HG03060 (cell line): ENCODE results near the gene HAND2.

Experiments
- ATAC-seq: cut with Tn5 transposase; IDR thresholded peaks from one replicate; pipeline ENCODE4 v1.9.1; 2021; ENCODE audit warnings: low read depth, moderate number of reproducible peaks; ENCODE audit not compliant: unreplicated experiment

Gene HAND2

DNA sequence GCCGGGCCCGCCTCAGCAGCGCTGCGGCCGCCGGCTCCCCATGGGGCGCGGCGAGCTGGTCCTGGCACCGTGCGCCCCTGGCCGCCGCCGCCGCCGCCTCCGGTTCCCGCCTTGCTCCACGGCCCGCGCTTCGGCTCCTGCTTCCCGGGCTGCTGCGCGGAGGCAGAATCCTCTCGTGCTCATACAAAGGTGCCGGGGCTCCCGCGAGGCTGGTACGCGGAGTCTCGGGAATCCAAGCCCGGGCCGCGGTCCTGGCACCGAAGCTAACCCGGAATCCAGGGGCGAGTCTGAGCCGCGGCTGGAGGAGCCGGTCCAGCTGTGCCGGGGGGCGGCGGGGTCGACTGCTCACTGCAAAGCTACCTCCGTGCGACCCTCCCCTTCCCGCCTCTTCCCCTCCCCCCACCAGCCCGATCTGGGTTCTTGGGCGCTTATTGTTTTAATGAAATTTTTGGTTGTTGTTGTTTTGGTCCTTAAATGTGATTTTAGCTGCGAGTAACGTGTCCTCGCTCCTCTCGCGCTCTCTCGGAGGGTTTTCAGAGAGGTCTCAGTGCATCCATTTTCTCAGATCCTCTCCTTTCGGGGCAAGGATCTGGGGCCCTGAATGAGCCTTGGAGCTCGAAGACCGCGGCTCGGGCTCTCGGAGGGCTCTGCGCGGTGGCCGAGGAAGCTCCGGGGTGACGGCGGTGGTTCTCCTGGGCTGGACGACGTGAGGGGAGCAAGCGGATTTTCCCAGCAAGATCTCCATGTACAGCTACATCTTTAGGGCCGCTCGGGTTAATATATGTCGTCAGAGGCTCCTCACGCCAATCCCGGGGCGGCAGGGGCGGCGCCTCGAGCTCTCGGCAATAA is at the start of gene HAND2:
HAND2 (minus strand) TSS at position 753 of the 849 bp plus-strand sequence. CDS start 940 bp downstream, outside the sequence.
- ATAC-seq: no peak

DNA sequence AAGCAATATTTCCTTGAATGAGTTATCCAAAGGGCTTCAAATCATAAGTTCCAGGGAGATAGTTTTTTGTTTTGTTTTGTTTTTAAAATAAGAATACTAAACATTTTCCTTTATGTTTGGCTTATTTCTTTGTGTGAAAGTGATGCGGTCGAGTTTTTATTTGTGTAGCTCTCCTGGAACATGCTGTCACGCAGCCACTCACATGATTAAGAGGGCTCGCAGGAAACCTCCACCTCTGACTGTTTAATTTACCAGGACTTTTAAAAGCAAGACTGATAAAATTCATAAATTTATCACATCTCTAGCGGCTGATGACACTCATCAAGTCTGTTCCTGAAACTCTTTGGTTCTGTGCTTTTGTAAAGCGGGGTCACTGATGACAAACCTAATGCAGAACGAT is 48.9 kb upstream of the HAND2 start:
- no peak for ATAC-seq

DNA sequence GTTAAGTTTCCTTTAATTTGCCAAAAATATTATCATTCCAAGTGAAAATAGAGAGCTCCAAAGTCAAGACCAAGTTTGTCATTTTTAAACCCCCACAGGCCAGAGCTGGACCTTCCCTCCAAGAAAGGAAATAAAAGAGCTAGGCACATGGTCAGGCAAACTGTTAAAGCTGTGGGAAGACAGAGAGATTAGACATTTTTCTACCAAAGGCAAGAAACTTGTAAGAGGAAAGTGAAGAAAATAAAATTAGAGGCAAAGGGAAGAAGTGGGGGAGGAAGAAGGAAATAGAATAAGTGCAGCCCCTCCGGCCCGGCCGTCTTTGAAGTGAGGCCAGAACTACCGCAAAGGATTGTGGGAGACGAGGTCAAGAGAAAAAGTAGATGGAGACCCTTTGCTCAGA is 47.9 kb upstream of the HAND2 start:
- ATAC-seq: no peak

DNA sequence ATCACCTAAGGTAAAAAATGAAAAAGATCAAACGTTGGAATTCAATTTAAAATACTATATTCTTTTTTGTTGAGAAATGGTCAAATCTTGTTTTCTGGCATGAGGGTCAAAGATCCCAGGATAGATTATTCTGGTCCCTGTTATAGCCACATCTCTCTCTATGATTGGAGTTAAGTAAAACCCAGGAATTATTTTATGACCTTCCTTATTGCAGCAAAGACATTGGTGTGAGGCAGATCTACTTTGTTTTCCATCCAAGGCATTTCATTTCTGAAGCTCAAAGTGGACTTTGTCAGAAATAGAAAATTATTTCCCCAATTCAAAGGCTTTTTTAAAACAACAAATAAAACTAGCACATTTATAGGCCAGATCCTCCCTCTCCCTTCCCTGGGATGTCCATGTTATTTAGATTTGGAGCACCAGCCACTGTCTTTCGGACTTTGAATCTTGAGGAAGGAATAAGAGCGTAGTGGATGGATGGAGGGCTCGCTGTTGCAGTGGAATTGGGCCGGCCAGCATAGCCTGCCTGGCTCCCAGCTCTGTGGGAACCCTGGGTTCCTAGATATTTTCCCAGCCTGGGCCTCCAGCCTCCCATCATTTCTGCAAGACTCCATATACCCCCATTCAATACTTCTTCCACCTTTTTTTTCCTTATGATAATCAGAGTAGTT is 45.6 kb upstream of the HAND2 start:
- ATAC-seq: no peak

DNA sequence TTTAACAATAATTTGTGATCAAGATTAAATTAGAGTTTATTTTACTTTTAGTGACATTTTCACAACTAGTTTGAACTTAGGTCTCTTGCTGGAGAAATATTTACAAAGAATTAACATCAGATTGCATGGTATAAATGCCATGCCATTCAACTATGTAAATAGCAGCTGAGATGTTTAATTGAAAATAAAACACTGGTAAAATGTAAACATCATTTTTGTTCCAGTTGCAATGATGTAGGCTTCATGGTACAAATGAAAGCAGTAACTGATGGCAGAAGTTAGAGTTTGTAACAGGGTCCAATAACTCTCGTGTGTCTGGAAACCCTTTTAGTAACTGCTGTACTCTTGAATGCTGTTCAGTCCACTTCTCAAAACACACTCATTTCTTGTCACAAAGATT is 43.7 kb upstream of the HAND2 start:
- ATAC-seq: no peak

GRCh38 chr4:173573286-173573685 is 43.3 kb upstream of the HAND2 start:
- no peak for ATAC-seq

DNA sequence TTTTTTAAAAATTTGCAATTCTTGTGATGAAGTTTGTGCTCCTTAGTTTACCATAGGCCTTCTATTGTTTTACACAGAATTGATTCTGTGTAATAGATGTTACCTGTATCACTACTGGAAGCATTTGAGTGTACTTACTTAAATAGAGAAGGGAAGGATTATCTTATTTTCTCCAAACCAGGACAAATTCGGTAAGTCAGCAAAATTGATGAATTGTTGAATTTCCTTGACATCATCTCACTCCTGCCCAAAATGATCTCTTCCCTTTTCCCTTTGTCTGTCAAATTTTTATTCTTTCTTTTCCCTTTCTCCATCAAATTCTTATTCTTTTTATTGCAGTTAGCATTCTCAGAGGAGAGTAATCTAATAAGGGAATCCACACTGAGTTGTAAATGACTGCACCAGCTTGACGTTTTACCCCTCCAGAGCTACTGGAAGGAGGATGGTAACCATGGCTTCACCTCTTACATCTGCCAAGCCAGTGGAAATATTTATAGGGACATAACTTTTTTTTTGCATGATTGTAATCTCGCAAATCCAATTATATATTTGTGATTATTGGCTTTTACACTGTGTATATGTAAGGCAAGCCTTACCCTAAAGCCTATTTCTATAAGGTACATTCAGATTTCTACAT is 42.6 kb upstream of the HAND2 start:
- ATAC-seq: no peak

DNA sequence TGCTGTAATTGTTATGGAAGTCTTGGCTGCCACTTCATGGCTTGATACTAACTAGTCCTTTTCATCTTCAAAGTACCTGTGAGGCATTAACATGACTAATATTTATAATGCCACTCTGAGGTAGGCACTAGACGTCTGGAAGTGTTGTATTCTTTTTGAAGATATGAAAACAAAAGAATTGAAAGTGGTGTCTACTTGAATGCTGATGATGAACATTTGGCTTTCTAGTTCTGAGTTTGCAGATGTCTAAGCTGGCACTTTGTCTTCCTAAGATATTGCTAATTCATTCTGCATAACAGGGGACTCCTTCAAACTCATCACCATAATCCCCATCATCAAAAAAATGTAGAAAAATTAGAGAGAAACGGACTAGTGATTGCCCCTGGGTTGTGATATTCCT is 41.6 kb upstream of the HAND2 start:
- no peak for ATAC-seq

DNA sequence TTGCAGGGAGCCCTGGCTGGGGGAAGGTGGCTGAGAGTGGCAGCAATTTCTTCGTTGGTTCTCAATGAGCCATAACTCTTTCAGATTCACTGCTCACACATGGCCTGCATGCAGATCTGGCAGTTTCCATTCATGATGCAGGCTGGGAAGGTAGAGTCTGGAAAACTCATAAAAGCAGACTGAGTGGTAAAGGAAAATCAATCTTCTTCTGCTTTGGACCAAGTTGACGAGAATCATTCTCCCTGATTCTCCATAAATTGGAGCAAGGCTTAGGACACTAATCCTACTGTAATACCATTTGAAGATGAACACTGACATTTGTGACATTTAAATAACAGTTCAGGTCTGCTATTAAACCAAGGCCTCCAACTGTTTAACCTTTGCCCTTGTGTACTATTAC is 35.3 kb upstream of the HAND2 start:
- ATAC-seq: no peak

- no peak for ATAC-seq
Observed at GRCh38 chr4:173564461-173564860, 34.4 kb upstream of the HAND2 start.

DNA sequence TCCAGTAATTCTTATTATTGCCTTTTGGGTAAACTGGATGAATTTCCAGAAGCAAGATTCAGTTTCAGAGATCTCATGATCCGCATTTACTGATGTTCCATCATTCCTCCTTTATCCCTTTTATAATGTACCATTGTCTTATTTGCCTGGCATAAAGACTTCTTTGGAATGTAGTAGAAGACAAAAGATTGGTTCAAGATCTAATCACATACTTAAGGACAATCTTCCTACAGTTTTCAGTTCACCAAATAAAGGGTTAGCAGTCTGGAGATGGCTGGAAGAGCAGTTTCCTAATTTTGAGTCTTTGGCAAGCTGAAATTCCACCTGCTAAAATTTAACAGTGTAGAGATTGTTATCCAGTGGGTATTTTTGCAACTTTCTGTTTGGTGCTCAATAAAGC is 30.9 kb upstream of the HAND2 start:
- ATAC-seq: no peak

- ATAC-seq: no peak
Observed at GRCh38 chr4:173556398-173557131, 26.5 kb upstream of the HAND2 start.

DNA sequence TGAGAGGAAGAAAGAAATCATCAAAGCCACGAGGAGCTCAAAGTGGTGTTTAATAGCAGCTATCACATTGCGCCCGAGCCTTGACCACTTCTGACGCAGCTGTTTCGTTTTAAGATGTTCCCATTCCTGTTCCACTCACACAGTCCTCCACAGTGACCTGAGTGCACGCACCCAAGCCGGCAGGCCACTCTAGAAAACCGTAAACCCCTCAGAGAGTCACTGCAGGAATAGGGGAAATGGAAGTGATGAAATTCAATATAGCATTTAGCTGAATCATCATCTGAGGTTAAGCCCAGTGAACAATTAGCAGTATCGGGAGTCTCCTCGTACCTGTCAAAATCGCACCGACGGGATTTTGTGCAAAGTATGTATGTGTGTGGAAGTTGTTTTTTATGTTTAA is 17.9 kb upstream of the HAND2 start:
- ATAC-seq: no peak

DNA sequence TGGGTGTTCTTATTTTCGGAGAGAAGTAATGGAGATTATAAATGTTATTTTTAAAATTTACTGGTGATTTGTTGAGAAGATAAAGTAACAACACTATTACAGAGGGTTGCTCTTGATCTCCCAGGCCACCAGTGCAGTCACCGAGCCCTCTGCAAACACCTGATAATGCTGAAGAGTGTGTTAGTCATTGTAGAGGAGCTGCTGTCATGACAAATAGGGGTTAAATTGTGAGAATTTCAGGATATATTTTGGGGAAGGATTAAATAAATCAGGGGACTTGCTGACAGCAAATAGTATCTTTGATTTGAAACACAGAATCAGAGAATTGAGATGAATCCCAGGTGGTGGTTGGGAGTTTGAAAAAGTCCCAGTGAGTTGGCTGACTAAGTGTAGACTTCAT is 16.7 kb upstream of the HAND2 start:
- no peak for ATAC-seq

- no peak for ATAC-seq
Observed at GRCh38 chr4:173545440-173545839, 15.4 kb upstream of the HAND2 start.

- no peak for ATAC-seq
Observed at GRCh38 chr4:173543266-173543665, 13.2 kb upstream of the HAND2 start.

- no peak for ATAC-seq
Observed at GRCh38 chr4:173539986-173540385, 10.0 kb upstream of the HAND2 start.

DNA sequence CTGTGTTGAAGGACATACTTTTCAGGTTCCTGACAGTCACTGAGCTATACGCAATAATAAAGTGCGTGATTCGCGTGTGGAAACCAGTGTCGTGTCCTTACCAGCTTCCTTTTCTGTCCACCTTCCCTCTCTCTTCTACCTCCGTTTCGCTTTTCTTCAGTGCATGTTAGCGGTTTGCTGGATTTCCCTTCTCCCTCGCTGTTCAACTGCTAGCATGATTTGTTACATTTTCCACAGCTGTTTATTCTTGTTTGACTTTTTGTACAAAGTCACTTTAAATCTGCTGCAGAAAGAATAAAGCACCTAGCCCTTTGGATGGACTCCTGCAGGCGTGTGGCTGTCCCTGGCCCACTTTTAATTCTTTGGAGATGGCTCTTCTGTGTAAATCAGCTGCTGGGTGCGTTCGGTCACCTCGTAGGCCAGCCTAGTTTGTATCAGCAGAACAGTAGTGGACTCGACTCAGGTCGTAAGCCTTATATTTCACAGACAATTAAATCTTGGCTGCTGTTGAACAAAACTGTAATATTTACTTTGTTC is 8.9 kb upstream of the HAND2 start:
- no peak for ATAC-seq

- ATAC-seq: no peak
Observed at GRCh38 chr4:173538148-173538908, 8.3 kb upstream of the HAND2 start.

GRCh38 chr4:173537613-173538147 is 7.7 kb upstream of the HAND2 start:
- no peak for ATAC-seq
